ENCODE measurements around the gene GSE1.

GRCh38 chr16:85687651-85688471 is 74.7 kb downstream of the GSE1 start:
- TF ChIP-seq, protein P1, sequence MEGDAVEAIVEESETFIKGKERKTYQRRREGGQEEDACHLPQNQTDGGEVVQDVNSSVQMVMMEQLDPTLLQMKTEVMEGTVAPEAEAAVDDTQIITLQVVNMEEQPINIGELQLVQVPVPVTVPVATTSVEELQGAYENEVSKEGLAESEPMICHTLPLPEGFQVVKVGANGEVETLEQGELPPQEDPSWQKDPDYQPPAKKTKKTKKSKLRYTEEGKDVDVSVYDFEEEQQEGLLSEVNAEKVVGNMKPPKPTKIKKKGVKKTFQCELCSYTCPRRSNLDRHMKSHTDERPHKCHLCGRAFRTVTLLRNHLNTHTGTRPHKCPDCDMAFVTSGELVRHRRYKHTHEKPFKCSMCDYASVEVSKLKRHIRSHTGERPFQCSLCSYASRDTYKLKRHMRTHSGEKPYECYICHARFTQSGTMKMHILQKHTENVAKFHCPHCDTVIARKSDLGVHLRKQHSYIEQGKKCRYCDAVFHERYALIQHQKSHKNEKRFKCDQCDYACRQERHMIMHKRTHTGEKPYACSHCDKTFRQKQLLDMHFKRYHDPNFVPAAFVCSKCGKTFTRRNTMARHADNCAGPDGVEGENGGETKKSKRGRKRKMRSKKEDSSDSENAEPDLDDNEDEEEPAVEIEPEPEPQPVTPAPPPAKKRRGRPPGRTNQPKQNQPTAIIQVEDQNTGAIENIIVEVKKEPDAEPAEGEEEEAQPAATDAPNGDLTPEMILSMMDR (IDR thresholded peaks at IDR 0.05): no peak
- TF ChIP-seq POLR2A (IDR thresholded peaks at IDR 0.05) (no peak), POLR2AphosphoS5 (IDR thresholded peaks at IDR 0.05; ENCODE audit: insufficient read depth in 1 of 2, low read depth in 1 of 2) (no peak)
